Fibroblast of pulmonary artery (primary cell): ENCODE measurements around the gene AOPEP.

Experiments used
- DNase-seq: peaks from one replicate; pipeline ENCODE4 v3.0.0-alpha.2; 2010; ENCODE audit warnings: low read depth
- H3K4me3 ChIP-seq: replicated peaks from 2 replicates; pipeline ENCODE4 v1.5.1; 2011; ENCODE audit warnings: low read depth, mild to moderate bottlenecking, control low read depth, low read length, moderate library complexity
- CTCF ChIP-seq: IDR thresholded peaks from 2 replicates; pipeline ENCODE4 v1.5.1; 2011; ENCODE audit warnings: mild to moderate bottlenecking, control low read depth, low read length, inconsistent platforms; ENCODE audit errors: missing control alignments

AOPEP gene

DNA sequence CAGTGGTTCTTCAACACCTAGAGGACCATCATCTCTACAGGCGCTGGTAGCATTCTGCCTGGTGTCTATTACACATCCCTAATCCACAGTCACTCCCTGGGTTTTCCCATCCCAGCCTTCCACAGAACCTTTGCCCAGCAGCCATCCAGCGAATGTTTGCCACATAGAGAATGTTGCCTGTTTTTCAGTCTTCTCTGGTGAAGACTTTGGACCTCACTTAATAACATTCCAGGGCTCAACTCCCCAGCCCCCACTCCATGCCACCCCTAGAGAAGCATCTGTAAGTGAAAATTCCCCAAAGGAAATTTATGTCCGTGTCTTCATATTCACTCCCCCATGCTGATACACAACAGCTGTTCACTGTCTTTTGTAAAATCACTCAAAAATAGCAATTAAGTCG is 249.6 kb downstream of the AOPEP start:
- DNase-seq: no peak
- TF ChIP-seq CTCF: no peak
- H3K4me3 ChIP-seq: no peak overlapping the region

- DNase-seq: no peak
- TF ChIP-seq CTCF: no peak
- H3K4me3 ChIP-seq: no peak overlapping the region
Observed at GRCh38 chr9:94977416-94977815, 250.9 kb downstream of the AOPEP start.

GRCh38 chr9:94979904-94980507 is 253.5 kb downstream of the AOPEP start:
- no peak for TF ChIP-seq CTCF
- H3K4me3 ChIP-seq: no peak overlapping the region
- no peak for DNase-seq

GRCh38 chr9:94980947-94981722 is 254.6 kb downstream of the AOPEP start:
- no peak for TF ChIP-seq CTCF
- no peak for DNase-seq
- H3K4me3 ChIP-seq: no peak overlapping the region

DNA sequence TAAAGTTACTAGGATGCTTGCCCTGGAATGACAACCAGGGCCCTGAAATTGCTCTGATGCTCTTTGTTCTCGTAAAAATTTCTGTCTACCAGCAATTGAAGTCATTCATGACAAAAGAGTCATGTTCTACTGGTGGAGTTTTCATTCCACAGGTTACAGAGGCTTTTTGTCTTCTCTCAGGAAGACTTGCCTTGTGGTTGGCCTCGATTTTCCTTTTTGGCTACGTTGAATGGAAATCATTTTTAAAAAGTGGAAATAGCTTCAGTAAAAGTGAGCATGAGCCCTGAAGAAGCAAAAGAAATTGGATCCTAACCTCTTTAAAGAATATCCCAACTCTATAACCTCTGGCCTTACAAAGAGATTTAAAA is 255.2 kb downstream of the AOPEP start:
- H3K4me3 ChIP-seq: no peak overlapping the region
- no peak for TF ChIP-seq CTCF
- DNase-seq: no peak

GRCh38 chr9:94982211-94982610 is 255.7 kb downstream of the AOPEP start:
- DNase-seq: no peak
- TF ChIP-seq CTCF: no peak
- H3K4me3 ChIP-seq: no peak overlapping the region

DNA sequence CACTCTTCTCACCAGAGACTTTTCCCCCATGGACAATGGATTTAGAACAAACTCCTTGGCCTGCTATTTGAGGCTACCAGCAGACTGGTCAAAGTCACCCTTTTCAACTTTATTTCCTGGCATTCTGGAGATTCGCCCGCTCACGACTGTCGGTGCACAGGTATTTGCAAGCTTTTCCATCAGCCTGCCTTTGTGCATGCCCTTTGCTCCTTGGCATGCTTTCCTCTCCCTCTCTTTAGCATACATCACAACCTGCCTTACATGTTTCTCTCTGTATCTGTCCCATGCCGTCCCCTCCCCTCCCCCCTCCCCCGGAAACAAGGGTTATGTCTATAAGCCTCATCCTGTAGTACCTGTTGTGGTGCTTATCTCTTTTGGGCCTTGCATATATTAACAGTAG is 257.1 kb downstream of the AOPEP start:
- TF ChIP-seq CTCF: no peak
- no peak overlapping the region for H3K4me3 ChIP-seq
- DNase-seq: no peak
